Measurements from ENCODE around the gene SPINT4.

Gene SPINT4
- long read RNA-seq: 0 reads

DNA sequence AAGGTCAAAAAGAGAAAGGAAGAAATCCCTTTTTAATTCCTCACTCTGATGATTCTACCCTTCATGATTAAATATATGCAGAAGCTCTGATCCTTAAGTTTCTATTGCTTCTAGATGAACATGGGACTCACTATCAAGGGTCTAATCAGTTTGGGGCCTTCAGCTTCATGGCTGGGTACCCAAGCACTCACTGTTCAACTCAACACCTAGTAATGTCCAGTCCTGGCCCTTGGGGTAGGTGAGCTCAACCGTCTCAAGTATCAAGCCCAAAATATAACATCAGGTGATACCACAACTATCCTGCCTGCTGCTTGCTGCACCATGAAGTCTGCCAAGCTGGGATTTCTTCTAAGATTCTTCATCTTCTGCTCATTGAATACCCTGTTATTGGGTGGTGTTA is at the start of gene SPINT4:
Gene SPINT4, plus strand, starts transcription at position 301 of the 400 bp plus-strand sequence. Its CDS starts 21 bp downstream, at position 322.
- Histone ChIP-seq H3K27me3 (ENCODE audit: insufficient read depth, poor library complexity, severe bottlenecking) (peaks cover 7% of the 10 kb centered on the region), H3K27ac (replicated peaks) (no peak within 1 kb of the TSS), H3K4me3 (replicated peaks; ENCODE audit: insufficient read depth, low read length) (no peak within 1 kb of the TSS)
- TF ChIP-seq, protein P1, sequence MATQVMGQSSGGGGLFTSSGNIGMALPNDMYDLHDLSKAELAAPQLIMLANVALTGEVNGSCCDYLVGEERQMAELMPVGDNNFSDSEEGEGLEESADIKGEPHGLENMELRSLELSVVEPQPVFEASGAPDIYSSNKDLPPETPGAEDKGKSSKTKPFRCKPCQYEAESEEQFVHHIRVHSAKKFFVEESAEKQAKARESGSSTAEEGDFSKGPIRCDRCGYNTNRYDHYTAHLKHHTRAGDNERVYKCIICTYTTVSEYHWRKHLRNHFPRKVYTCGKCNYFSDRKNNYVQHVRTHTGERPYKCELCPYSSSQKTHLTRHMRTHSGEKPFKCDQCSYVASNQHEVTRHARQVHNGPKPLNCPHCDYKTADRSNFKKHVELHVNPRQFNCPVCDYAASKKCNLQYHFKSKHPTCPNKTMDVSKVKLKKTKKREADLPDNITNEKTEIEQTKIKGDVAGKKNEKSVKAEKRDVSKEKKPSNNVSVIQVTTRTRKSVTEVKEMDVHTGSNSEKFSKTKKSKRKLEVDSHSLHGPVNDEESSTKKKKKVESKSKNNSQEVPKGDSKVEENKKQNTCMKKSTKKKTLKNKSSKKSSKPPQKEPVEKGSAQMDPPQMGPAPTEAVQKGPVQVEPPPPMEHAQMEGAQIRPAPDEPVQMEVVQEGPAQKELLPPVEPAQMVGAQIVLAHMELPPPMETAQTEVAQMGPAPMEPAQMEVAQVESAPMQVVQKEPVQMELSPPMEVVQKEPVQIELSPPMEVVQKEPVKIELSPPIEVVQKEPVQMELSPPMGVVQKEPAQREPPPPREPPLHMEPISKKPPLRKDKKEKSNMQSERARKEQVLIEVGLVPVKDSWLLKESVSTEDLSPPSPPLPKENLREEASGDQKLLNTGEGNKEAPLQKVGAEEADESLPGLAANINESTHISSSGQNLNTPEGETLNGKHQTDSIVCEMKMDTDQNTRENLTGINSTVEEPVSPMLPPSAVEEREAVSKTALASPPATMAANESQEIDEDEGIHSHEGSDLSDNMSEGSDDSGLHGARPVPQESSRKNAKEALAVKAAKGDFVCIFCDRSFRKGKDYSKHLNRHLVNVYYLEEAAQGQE (IDR thresholded peaks at IDR 0.05; ENCODE audit: insufficient replicate concordance, low read depth): no peak
- TF ChIP-seq, protein P2, sequence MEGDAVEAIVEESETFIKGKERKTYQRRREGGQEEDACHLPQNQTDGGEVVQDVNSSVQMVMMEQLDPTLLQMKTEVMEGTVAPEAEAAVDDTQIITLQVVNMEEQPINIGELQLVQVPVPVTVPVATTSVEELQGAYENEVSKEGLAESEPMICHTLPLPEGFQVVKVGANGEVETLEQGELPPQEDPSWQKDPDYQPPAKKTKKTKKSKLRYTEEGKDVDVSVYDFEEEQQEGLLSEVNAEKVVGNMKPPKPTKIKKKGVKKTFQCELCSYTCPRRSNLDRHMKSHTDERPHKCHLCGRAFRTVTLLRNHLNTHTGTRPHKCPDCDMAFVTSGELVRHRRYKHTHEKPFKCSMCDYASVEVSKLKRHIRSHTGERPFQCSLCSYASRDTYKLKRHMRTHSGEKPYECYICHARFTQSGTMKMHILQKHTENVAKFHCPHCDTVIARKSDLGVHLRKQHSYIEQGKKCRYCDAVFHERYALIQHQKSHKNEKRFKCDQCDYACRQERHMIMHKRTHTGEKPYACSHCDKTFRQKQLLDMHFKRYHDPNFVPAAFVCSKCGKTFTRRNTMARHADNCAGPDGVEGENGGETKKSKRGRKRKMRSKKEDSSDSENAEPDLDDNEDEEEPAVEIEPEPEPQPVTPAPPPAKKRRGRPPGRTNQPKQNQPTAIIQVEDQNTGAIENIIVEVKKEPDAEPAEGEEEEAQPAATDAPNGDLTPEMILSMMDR (IDR thresholded peaks at IDR 0.05; ENCODE audit: insufficient read depth, low read length): no peak
- no peak for TF ChIP-seq POLR2AphosphoS5 (IDR thresholded peaks at IDR 0.05; ENCODE audit: low read depth)
- TF ChIP-seq GABPA (IDR thresholded peaks at IDR 0.05; ENCODE audit: low read depth): no peak
- TF ChIP-seq SPI1 (IDR thresholded peaks at IDR 0.05; ENCODE audit: borderline replicate concordance, low read depth): no peak
- DNase-seq (ENCODE audit: low read depth in 1 of 2, low spot score in 1 of 2): no peak

DNA sequence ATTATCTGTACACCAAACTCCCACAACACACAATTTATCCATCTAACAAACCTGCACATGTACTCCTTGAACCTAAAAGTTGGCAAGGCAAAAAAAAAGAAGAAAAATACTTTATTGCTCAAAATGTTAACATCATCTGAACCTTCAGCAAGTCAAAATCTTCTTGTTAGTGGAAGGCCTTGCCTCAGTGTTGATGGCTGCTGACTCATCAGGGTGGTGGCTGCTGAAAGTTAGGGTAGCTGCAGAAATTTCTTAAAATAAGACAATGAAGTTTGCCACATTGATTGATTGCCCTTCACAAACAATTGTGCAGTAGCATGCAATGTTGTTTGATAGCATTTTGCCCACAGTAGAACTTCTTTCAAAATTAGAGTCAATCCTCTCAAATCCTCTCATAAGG is 49.4 kb upstream of the SPINT4 start:
- DNase-seq (ENCODE audit: low read depth in 1 of 2, low spot score in 1 of 2): no peak
- H3K27me3 ChIP-seq (ENCODE audit: insufficient read depth, poor library complexity, severe bottlenecking): peaks cover 20% of the 10 kb centered on the region
- H3K4me3 ChIP-seq (replicated peaks; ENCODE audit: insufficient read depth, low read length): no peak overlapping the region
- TF ChIP-seq POLR2AphosphoS5 (IDR thresholded peaks at IDR 0.05; ENCODE audit: low read depth) (no peak), SPI1 (IDR thresholded peaks at IDR 0.05; ENCODE audit: borderline replicate concordance, low read depth) (no peak), GABPA (IDR thresholded peaks at IDR 0.05; ENCODE audit: low read depth) (no peak)
- TF ChIP-seq, protein P2 (IDR thresholded peaks at IDR 0.05; ENCODE audit: insufficient read depth, low read length): no peak
- TF ChIP-seq, protein P1 (IDR thresholded peaks at IDR 0.05; ENCODE audit: insufficient replicate concordance, low read depth): no peak
- H3K27ac ChIP-seq (replicated peaks): no peak overlapping the region

DNA sequence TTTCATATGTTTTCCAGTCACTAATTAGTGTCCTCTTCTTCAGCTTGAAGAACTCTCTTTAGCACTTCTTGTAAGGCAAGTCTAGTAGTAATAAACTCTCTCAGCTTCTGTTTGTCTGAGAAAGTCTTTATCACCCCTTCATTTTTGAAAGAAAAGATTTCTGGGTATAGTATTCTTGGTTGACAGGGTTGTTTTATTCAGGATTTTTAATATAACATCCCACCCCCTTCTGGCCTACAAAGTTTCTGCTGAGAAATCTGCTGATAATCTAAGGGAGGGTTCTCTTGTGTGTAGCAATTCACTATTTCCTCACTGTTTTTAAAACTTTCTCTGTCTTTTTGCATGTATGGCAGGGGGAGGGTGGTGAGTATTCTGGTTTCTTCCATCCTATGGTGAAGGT is 42.5 kb upstream of the SPINT4 start:
- no peak for TF ChIP-seq GABPA (IDR thresholded peaks at IDR 0.05; ENCODE audit: low read depth)
- TF ChIP-seq, protein P2 (IDR thresholded peaks at IDR 0.05; ENCODE audit: insufficient read depth, low read length): no peak
- no peak for TF ChIP-seq SPI1 (IDR thresholded peaks at IDR 0.05; ENCODE audit: borderline replicate concordance, low read depth)
- no peak for TF ChIP-seq POLR2AphosphoS5 (IDR thresholded peaks at IDR 0.05; ENCODE audit: low read depth)
- TF ChIP-seq, protein P1 (IDR thresholded peaks at IDR 0.05; ENCODE audit: insufficient replicate concordance, low read depth): no peak
- H3K4me3 ChIP-seq (replicated peaks; ENCODE audit: insufficient read depth, low read length): no peak overlapping the region
- H3K27me3 ChIP-seq (ENCODE audit: insufficient read depth, poor library complexity, severe bottlenecking): peaks cover 7% of the 10 kb centered on the region
- H3K27ac ChIP-seq (replicated peaks): no peak overlapping the region
- no peak for DNase-seq (ENCODE audit: low read depth in 1 of 2, low spot score in 1 of 2)
